MM.1S (cell line): Measurements from ENCODE around the gene FGF14.

Source experiments
- EZH2 ChIP-seq: fragments of 300-600 bp; sonication (generic); optimal IDR thresholded peaks from 2 replicates; pipeline ENCODE3; 2017; ENCODE audit warnings: low read depth, mild to moderate bottlenecking, antibody characterized with exemption, low read length, mixed read lengths
- EZH2phosphoT487 ChIP-seq: fragments of 300-600 bp; sonication (generic); IDR thresholded peaks from 2 replicates; pipeline ENCODE4 v1.6.1; 2018; ENCODE audit warnings: antibody characterized with exemption, low read length
- TF ChIP-seq, protein P1 (sequence below): fragments of 300-600 bp; sonication (generic); IDR thresholded peaks from 2 replicates; pipeline ENCODE4 v1.5.1; 2016; ENCODE audit warnings: antibody characterized with exemption, low read length, mixed read lengths

DNA sequence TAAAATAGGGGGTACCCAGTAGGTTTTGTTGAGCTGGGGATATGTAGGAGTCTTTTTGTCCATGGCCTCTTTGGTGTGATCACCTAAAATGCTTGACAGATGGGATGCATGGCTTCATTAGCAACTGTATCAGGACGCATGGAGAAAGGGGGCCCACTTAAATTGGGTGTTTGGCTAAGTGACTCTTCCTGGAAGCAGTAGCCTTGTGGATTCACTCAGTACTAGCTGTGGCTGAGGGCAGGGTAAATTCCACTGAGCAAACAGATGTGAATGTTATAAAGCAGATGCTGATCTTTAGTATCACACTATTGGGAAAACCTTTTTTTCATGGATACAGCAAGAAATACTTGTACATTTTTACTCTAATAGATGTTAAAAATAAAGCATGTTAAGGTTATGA lies 140.0 kb downstream of the FGF14 start:
- TF ChIP-seq, protein P1, sequence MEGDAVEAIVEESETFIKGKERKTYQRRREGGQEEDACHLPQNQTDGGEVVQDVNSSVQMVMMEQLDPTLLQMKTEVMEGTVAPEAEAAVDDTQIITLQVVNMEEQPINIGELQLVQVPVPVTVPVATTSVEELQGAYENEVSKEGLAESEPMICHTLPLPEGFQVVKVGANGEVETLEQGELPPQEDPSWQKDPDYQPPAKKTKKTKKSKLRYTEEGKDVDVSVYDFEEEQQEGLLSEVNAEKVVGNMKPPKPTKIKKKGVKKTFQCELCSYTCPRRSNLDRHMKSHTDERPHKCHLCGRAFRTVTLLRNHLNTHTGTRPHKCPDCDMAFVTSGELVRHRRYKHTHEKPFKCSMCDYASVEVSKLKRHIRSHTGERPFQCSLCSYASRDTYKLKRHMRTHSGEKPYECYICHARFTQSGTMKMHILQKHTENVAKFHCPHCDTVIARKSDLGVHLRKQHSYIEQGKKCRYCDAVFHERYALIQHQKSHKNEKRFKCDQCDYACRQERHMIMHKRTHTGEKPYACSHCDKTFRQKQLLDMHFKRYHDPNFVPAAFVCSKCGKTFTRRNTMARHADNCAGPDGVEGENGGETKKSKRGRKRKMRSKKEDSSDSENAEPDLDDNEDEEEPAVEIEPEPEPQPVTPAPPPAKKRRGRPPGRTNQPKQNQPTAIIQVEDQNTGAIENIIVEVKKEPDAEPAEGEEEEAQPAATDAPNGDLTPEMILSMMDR = no peak
- TF ChIP-seq EZH2 (no peak), EZH2phosphoT487 (no peak)
